GM21447 (cell line): ENCODE results near the gene AQP5.
A peak's percentile ranks its signal among the peaks of the same experiment; 100 is the strongest.
"Not testable (repeated sequence)": the region's sequence is repeated elsewhere in the genome, so short reads cannot be mapped to it uniquely, and the experiment has no call there.

Experiments used
- ATAC-seq: cut with Tn5 transposase; IDR thresholded peaks from one replicate; pipeline ENCODE4 v1.9.1; 2021; ENCODE audit not compliant: unreplicated experiment

The AQP5 gene

GRCh38 chr12:49979016-49979586 lies 17.4 kb downstream of the AQP5 start:
- no peak for ATAC-seq

- no peak for ATAC-seq
These were observed 18.1 kb downstream of the AQP5 start for GRCh38 chr12:49979791-49980190.

- ATAC-seq = no peak
These were observed 19.1 kb downstream of the AQP5 start for GRCh38 chr12:49980501-49981349.

- ATAC-seq = no peak
These were observed 20.8 kb downstream of the AQP5 start for GRCh38 chr12:49982246-49983087.

GRCh38 chr12:49983892-49984291 lies 22.2 kb downstream of the AQP5 start:
- no peak for ATAC-seq

- ATAC-seq = no peak
These were observed 23.0 kb downstream of the AQP5 start for GRCh38 chr12:49984476-49985359.

GRCh38 chr12:49985981-49986380 lies 24.3 kb downstream of the AQP5 start:
- no peak for ATAC-seq

- ATAC-seq = not testable (repeated sequence)
These were observed 24.8 kb downstream of the AQP5 start for GRCh38 chr12:49986476-49986875.

GRCh38 chr12:49987625-49988303 lies 26.1 kb downstream of the AQP5 start:
- no peak for ATAC-seq

GRCh38 chr12:49989400-49989799 lies 27.7 kb downstream of the AQP5 start:
- not testable (repeated sequence) for ATAC-seq

- no peak for ATAC-seq
These were observed 28.6 kb downstream of the AQP5 start for GRCh38 chr12:49990273-49990672.

GRCh38 chr12:49998453-49998852 lies 36.8 kb downstream of the AQP5 start:
- no peak for ATAC-seq

GRCh38 chr12:50003595-50003994 lies 41.9 kb downstream of the AQP5 start:
- no peak for ATAC-seq

GRCh38 chr12:50004696-50005095 lies 43.0 kb downstream of the AQP5 start:
- ATAC-seq = no peak

GRCh38 chr12:50005175-50005574 lies 43.5 kb downstream of the AQP5 start:
- no peak for ATAC-seq

- no peak for ATAC-seq
These were observed 44.6 kb downstream of the AQP5 start for GRCh38 chr12:50006280-50006679.

- ATAC-seq = peak; percentile 58
These were observed 45.2 kb downstream of the AQP5 start for GRCh38 chr12:50006754-50007442.

- no peak for ATAC-seq
These were observed 51.9 kb downstream of the AQP5 start for GRCh38 chr12:50013361-50014147.

GRCh38 chr12:50014342-50014741 lies 52.7 kb downstream of the AQP5 start:
- ATAC-seq = no peak
